AG04449 (cell line): ENCODE measurements around the gene GAL3ST2.

ENCODE experiments used
- CTCF ChIA-PET: fragments of 350-600 bp; formaldehyde crosslinking; extraction: SDS; loops from one replicate; lab custom pipeline; 2021; ENCODE audit warnings: antibody characterized with exemption; lab: Yijun Ruan, JAX
- POLR2A ChIA-PET: fragments of 400-600, 350-600 bp; formaldehyde crosslinking; extraction: SDS; loops from one replicate; lab custom pipeline; 2020; ENCODE audit warnings: antibody characterized with exemption, inconsistent platforms; lab: Yijun Ruan, JAX
- DNase-seq: peaks from one replicate; pipeline ENCODE4 v3.0.0-alpha.2; 2010; ENCODE audit warnings: low read depth, low spot score
- H3K4me3 ChIP-seq: 2 replicates; pipeline ENCODE4 v1.5.1; 2011; ENCODE audit warnings: low read depth, mild to moderate bottlenecking, control low read depth, low read length
- CTCF ChIP-seq: IDR thresholded peaks from one replicate; pipeline ENCODE4 v1.5.1; 2011; ENCODE audit warnings: mild to moderate bottlenecking, moderate library complexity, low read length, control low read depth, inconsistent platforms; ENCODE audit not compliant: insufficient read depth; ENCODE audit errors: missing control alignments

Gene GAL3ST2

GRCh38 chr2:241750076-241750840 lies 26.4 kb upstream of the GAL3ST2 start:
- no peak overlapping the region for H3K4me3 ChIP-seq
- no peak for TF ChIP-seq CTCF
- CTCF ChIA-PET = interaction anchor here (1.1 kb wide), 1 partner anchor 10 kb away, joined by 3 read pairs; no protein-coding TSS in a partner anchor
- POLR2A ChIA-PET = no interaction called here
- DNase-seq = no peak

- no peak for DNase-seq
- no peak for TF ChIP-seq CTCF
- ChIA-PET POLR2A (no interaction called here), CTCF (interaction anchor here (0.6 to 1.1 kb wide), 2 partner anchors 11 to 18 kb away, joined by 3 read pairs; no protein-coding TSS in a partner anchor)
- H3K4me3 ChIP-seq = no peak overlapping the region
Measured at GRCh38 chr2:241751152-241751551, 25.5 kb upstream of the GAL3ST2 start.

GRCh38 chr2:241751776-241752175 lies 24.8 kb upstream of the GAL3ST2 start:
- no peak for TF ChIP-seq CTCF
- DNase-seq = no peak
- ChIA-PET CTCF (interaction anchor here (0.6 kb wide), 1 partner anchor 18 kb away, joined by 3 read pairs; no protein-coding TSS in a partner anchor), POLR2A (no interaction called here)
- no peak overlapping the region for H3K4me3 ChIP-seq

- ChIA-PET POLR2A (no interaction called here), CTCF (no interaction called here)
- no peak for TF ChIP-seq CTCF
- no peak for DNase-seq
- H3K4me3 ChIP-seq = no peak overlapping the region
Measured at GRCh38 chr2:241752253-241752652, 24.4 kb upstream of the GAL3ST2 start.

- DNase-seq = no peak
- no peak overlapping the region for H3K4me3 ChIP-seq
- TF ChIP-seq CTCF = no peak
- ChIA-PET CTCF (no interaction called here), POLR2A (no interaction called here)
Measured at GRCh38 chr2:241752689-241753276, 23.8 kb upstream of the GAL3ST2 start.

GRCh38 chr2:241753493-241753892 lies 23.1 kb upstream of the GAL3ST2 start:
- ChIA-PET POLR2A (no interaction called here), CTCF (no interaction called here)
- no peak for DNase-seq
- TF ChIP-seq CTCF = no peak
- H3K4me3 ChIP-seq = no peak overlapping the region
